Upper lobe of left lung (tissue), 4 donors: ENCODE measurements around the gene CLDN15.

Source experiments
- CTCF ChIP-seq, 6 experiments: fragments of 450-650 bp in 4 of 6; fragments of 200-600 bp in 2 of 6; sonication (generic) in 2 of 6; IDR thresholded peaks; one replicate each; pipeline ENCODE4 v1.5.1; 2016 to 2019; ENCODE audit warnings: antibody characterized with exemption in 6 of 6
- EP300 ChIP-seq, 4 donors: sonication (generic); formaldehyde crosslinking; IDR thresholded peaks; one replicate each; pipeline ENCODE4 v1.5.1; 2017; ENCODE audit warnings: antibody characterized with exemption in 4 of 4, control low read depth in 2 of 4
- POLR2A ChIP-seq, 4 donors: fragments of 450-650 bp; IDR thresholded peaks; one replicate each; pipeline ENCODE4 v1.5.1; 2016 to 2017; ENCODE audit warnings: antibody characterized with exemption in 4 of 4, mild to moderate bottlenecking in 2 of 4
- POLR2AphosphoS5 ChIP-seq, 2 donors: sonication (generic); formaldehyde crosslinking; IDR thresholded peaks; one replicate each; pipeline ENCODE4 v1.5.1; 2017; ENCODE audit warnings: antibody characterized with exemption in 2 of 2

GRCh38 chr7:101222275-101222830, 15.2 kb downstream of the CLDN15 start:
- TF ChIP-seq POLR2A (IDR thresholded peaks at IDR 0.05) (no peak), EP300 (IDR thresholded peaks at IDR 0.05) (no peak), CTCF (IDR thresholded peaks at IDR 0.05) (no peak), POLR2AphosphoS5 (IDR thresholded peaks at IDR 0.05) (no peak)
